Measurements from ENCODE around the gene TRAF3. TPM values are rescaled to one million over a fixed set of nuclear protein-coding genes. Genes with fewer than 3 reads are reported as not detected.

Gene TRAF3
- total RNA-seq, 1 donor from 2014 or later = 26.3 TPM

DNA sequence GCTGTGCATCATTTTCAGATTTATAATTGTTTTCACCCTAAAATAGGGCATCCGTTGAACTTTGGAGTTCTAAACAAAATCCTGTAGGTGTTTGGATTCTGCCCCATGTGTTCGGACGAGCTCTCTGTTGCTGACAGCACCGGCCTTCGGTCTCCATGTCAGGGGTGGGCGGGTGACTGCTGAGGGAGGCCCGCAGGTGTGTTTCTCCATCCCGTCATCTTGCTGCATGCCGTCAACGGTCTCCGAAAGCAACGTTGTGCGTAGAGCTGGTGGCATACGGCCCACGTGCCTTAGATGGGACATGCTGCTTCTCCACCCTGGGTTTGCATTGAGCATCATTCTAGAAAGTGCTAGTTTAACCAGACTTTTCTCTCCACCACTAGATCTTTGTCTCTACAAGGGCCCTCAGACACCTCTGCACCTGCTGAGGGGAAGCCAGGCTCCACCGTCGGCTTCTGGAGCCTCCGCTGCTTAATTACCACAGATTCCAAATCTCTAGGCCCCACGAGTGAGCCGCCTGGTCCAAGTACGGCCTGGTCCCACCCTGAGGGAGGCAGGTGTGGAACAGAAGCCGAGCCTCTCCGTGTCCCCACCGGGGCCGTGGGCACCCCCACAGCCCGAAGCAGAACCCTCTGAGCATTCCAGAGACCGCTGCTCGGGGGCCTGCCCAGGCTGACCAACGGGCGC, 129.5 kb downstream of the TRAF3 start:
- TF ChIP-seq, protein P1, sequence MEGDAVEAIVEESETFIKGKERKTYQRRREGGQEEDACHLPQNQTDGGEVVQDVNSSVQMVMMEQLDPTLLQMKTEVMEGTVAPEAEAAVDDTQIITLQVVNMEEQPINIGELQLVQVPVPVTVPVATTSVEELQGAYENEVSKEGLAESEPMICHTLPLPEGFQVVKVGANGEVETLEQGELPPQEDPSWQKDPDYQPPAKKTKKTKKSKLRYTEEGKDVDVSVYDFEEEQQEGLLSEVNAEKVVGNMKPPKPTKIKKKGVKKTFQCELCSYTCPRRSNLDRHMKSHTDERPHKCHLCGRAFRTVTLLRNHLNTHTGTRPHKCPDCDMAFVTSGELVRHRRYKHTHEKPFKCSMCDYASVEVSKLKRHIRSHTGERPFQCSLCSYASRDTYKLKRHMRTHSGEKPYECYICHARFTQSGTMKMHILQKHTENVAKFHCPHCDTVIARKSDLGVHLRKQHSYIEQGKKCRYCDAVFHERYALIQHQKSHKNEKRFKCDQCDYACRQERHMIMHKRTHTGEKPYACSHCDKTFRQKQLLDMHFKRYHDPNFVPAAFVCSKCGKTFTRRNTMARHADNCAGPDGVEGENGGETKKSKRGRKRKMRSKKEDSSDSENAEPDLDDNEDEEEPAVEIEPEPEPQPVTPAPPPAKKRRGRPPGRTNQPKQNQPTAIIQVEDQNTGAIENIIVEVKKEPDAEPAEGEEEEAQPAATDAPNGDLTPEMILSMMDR (IDR thresholded peaks at IDR 0.05; ENCODE audit: unreplicated experiment) = no peak
- H3K4me3 Mint-ChIP-seq (ENCODE audit: low read depth) = no peak overlapping the region
- no peaks in the 10 kb centered on the region for H3K27me3 Mint-ChIP-seq
- no peak for DNase-seq (ENCODE audit: low spot score, unreplicated experiment)
- no peak overlapping the region for H3K27ac Mint-ChIP-seq
- peaks cover 22% of the 10 kb centered on the region for H3K36me3 Mint-ChIP-seq (ENCODE audit: insufficient read depth)
- no peaks in the 10 kb centered on the region for H3K9me3 Mint-ChIP-seq (ENCODE audit: low read depth)
- H3K4me1 Mint-ChIP-seq (ENCODE audit: low read depth) = no peaks in the 10 kb centered on the region

DNA sequence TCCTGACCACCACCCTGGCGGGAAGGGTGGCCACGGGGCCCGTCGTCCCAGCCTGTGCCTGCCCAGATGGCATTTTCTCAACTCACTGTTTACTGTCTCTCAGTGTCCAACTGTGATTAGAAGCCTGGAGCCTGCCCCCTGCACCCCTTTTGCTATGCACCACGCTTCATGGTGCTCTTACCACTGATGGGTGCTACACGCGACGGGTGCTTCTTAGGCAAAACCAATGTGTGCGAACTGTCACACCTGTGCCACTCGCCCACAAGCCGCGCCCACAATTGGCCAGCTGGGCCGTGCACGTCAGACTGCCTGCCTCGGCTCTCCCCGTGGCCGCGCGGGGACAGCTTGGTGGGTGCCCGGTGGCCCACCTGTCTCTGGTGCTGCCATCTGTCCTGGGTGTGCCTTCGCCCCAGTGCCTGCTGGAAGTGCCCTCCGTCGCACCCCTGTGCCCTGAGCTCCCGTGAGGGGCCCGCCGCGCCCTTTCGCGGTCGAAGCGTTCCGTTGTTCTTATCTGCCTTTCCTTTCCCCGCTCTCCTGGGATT, 130.1 kb downstream of the TRAF3 start:
- Mint-ChIP-seq H3K27ac (no peak overlapping the region), H3K27me3 (no peaks in the 10 kb centered on the region), H3K9me3 (ENCODE audit: low read depth) (no peaks in the 10 kb centered on the region), H3K4me3 (ENCODE audit: low read depth) (no peak overlapping the region), H3K4me1 (ENCODE audit: low read depth) (no peaks in the 10 kb centered on the region), H3K36me3 (ENCODE audit: insufficient read depth) (peaks cover 22% of the 10 kb centered on the region)
- DNase-seq (ENCODE audit: low spot score, unreplicated experiment) = no peak
- TF ChIP-seq, protein P1 (IDR thresholded peaks at IDR 0.05; ENCODE audit: unreplicated experiment) = no peak

DNA sequence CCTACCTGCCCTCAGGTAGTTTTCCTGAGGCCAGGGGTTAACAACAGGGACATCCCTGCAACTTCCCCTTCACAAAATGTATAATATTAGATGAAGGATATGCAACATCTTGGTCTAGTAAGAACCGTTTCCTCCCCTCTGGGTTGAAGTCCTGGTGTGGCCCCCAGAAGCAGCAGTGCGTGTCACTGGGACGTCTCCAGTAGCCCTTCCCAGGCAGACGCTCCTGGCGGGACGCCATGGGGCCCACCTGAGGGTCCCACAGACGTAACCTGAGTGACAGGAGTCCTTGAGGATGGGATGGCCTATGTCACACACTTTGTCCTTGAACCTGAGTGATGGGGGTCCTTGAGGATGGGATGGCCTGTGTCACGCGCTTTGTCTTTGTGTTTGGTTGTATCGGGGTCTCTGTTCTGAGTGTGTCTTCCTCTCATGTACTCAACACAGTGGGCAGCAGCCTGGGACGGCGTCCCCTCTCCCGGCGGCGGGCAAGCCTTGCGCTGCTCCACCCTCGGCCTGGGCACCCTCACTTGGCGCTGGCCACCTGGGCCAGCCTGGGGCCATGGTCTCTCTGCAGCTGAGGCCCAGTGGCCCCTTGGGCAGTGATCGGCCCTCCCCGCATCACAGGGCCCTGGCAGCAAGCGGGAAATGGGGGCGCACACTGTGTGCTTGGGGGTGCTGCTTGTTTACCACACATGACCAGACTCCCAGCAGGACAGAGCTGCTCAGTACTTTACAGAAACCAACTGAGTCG, 130.9 kb downstream of the TRAF3 start:
- no peaks in the 10 kb centered on the region for H3K9me3 Mint-ChIP-seq (ENCODE audit: low read depth)
- no peaks in the 10 kb centered on the region for H3K4me1 Mint-ChIP-seq (ENCODE audit: low read depth)
- no peaks in the 10 kb centered on the region for H3K27me3 Mint-ChIP-seq
- no peak overlapping the region for H3K4me3 Mint-ChIP-seq (ENCODE audit: low read depth)
- TF ChIP-seq, protein P1 (IDR thresholded peaks at IDR 0.05; ENCODE audit: unreplicated experiment) = no peak
- H3K27ac Mint-ChIP-seq = no peak overlapping the region
- peaks cover 20% of the 10 kb centered on the region for H3K36me3 Mint-ChIP-seq (ENCODE audit: insufficient read depth)
- no peak for DNase-seq (ENCODE audit: low spot score, unreplicated experiment)

DNA sequence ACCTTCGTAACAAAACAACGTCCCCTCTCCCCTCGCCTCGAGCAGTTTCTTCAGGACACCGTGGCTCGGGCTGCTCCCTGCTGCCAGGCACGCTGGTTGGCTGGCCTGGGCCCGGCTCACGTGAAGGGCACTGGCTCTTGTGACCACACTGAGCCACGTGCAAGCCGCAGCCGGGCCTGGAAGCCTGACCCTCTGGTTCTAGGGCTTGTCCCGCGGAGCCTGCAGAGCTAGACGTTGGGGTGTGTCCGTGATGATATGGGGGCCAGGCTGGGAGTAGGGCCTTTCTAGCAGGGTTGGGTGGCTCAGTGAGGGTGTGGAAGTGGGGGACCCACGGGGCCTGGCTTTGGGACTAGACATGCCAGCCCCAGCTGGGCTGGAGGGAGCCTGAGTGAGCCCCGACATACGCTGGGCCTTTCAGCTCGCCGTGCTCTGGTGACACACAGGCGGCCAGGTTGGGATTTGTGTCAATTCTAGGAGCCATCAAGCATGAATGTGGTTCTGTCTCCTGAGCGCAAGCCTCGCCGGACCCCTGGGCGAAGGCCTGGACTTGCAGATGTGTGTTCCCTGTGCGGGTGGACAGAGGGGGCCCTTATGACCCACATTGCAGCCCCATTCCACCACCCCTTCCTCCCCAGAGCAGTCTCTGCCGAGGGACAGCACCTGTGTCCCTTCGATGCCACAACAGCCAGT, 131.7 kb downstream of the TRAF3 start:
- no peak for DNase-seq (ENCODE audit: low spot score, unreplicated experiment)
- no peak overlapping the region for H3K27ac Mint-ChIP-seq
- H3K4me3 Mint-ChIP-seq (ENCODE audit: low read depth) = no peak overlapping the region

More for the DNA sequence above, 131.7 kb downstream of the TRAF3 start:
- H3K9me3 Mint-ChIP-seq (ENCODE audit: low read depth) = no peaks in the 10 kb centered on the region
- H3K36me3 Mint-ChIP-seq (ENCODE audit: insufficient read depth) = peaks cover 18% of the 10 kb centered on the region
- H3K4me1 Mint-ChIP-seq (ENCODE audit: low read depth) = no peaks in the 10 kb centered on the region
- TF ChIP-seq, protein P1 (IDR thresholded peaks at IDR 0.05; ENCODE audit: unreplicated experiment) = no peak
- H3K27me3 Mint-ChIP-seq = no peaks in the 10 kb centered on the region
